SIG-M5 (cell line): Measurements from ENCODE around the gene CUBN.

Source experiments
- DNase-seq: peaks from one replicate; lab custom pipeline; 2025; lab: John Stamatoyannopoulos, UW

Gene CUBN

GRCh38 chr10:16787361-16787791 lies 342.2 kb downstream of the CUBN start:
- DNase-seq: no peak

GRCh38 chr10:16780338-16780880 lies 349.2 kb downstream of the CUBN start:
- DNase-seq: no peak

GRCh38 chr10:16779384-16779915 lies 350.2 kb downstream of the CUBN start:
- DNase-seq: no peak

- DNase-seq: no peak
Observed at GRCh38 chr10:16777473-16778370, 351.9 kb downstream of the CUBN start.

- no peak for DNase-seq
Observed at GRCh38 chr10:16776896-16777295, 352.7 kb downstream of the CUBN start.
